Measurements from ENCODE around the gene CCDC110. TPM values are rescaled to one million over a fixed set of nuclear protein-coding genes. Genes with fewer than 3 reads are reported as not detected.

CCDC110 gene
- total RNA-seq, 2 experiments from 2014 or later = 0.34 to 0.40 TPM

DNA sequence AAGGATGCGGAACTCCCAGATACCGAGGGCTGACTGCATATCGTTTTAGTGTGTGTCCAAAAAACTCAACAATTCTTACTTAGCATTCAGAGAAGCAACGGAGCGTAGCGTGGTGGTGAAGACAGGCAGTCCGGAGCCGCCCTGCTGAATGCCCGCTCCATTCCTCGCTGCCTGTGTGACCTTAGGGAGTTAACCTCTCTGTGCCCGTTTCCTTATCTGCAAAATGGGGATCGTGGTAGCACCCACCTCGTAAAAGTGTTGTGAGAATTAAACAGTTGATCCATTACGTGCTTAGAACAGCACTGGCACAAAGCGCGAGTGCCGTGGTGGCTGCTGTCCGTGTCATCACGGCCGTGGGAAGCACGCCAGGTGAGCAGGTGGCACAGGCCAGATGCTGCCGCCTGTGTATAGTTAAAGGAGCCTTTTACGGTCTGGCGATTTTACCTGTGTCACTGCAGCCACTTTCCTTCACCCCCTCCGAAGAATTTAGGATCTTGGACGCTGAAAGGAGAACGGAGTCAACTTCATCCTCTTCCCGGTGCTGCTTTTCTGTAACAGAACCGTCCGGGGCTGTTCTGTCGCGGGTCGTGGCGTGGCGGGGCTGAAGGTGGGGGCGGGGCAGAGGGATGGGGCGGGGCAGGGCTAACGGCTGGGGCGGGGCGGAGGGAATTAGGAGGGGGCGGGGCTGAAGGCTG lies 885 bp downstream of the CCDC110 start:
- CTCF ChIA-PET = interaction anchor here (0.6 kb wide), 1 partner anchor 127 kb away, joined by 3 read pairs; no protein-coding TSS in a partner anchor
- peaks cover 9% of the 10 kb centered on the region for H3K27me3 Mint-ChIP-seq
- ATAC-seq = peak; percentile 8

DNA sequence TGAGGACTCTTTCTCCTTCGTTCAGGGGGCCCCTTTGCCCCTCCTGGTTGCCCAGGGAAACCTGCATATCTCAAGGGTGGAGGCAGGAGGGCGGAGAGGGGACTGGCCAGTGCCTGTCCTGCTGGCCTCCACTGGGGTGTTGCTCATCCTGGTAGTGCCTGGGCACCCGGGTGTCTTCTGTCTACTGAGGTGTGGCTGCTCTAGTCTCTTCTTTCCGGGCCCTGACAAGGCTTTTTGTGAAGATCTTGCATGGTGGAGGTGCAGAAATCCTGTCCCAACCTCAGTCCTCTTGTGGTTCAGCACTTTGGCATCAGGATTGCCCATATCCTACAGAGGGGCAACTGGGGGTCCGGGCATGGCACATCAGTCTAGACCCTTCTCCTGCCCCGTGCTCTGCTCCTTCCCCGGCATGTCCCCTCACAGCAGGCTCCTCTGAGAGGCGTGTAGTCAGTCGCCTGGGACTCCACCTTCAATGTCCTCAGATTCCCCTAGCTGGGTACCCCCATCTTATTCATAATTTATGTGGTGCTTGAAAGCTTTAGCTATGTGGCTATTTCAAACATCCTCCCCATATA lies 1.9 kb downstream of the CCDC110 start:
- H3K9me3 Mint-ChIP-seq (ENCODE audit: low read depth) = no peaks in the 10 kb centered on the region
- peak; percentile 9 for DNase-seq
- POLR2A ChIA-PET = no interaction called here
- H3K27ac Mint-ChIP-seq = no peak overlapping the region
- ATAC-seq = no peak
- H3K27me3 Mint-ChIP-seq = peaks cover 7% of the 10 kb centered on the region
- H3K4me3 Mint-ChIP-seq = no peak overlapping the region
- intact Hi-C loops (cut with DNase I, micrococcal nuclease) = loop anchor here in 1 of 2 experiments (2.0 to 5.0 kb wide), 4 partner anchors 643 to 1812 kb away; partner anchors contain the start of genes CASP3, PRIMPOL, RWDD4 and TRAPPC11
- H3K4me1 Mint-ChIP-seq = peaks cover 4% of the 10 kb centered on the region
- CTCF ChIA-PET = interaction anchor here (0.6 kb wide), 1 partner anchor 128 kb away, joined by 3 read pairs; no protein-coding TSS in a partner anchor
- H3K36me3 Mint-ChIP-seq (ENCODE audit: low read depth) = no peaks in the 10 kb centered on the region

More for the DNA sequence above, 885 bp downstream of the CCDC110 start:
- H3K27ac Mint-ChIP-seq = no peak overlapping the region
- H3K4me1 Mint-ChIP-seq = peaks cover 4% of the 10 kb centered on the region
- H3K4me3 Mint-ChIP-seq = peak overlapping the region; percentile 69
- intact Hi-C loops (cut with DNase I, micrococcal nuclease) = loop anchor here (1.0 to 5.0 kb wide), 14 partner anchors 44 to 1813 kb away; partner anchors contain the start of genes ANKRD37 (in 2 of the 2), SNX25 (in 2 of the 2), CASP3 (in 1 of the 2) and CENPU (in 1 of the 2)
- POLR2A ChIA-PET = no interaction called here
- DNase-seq = peak; percentile 60
- H3K36me3 Mint-ChIP-seq (ENCODE audit: low read depth) = no peaks in the 10 kb centered on the region
- no peaks in the 10 kb centered on the region for H3K9me3 Mint-ChIP-seq (ENCODE audit: low read depth)

DNA sequence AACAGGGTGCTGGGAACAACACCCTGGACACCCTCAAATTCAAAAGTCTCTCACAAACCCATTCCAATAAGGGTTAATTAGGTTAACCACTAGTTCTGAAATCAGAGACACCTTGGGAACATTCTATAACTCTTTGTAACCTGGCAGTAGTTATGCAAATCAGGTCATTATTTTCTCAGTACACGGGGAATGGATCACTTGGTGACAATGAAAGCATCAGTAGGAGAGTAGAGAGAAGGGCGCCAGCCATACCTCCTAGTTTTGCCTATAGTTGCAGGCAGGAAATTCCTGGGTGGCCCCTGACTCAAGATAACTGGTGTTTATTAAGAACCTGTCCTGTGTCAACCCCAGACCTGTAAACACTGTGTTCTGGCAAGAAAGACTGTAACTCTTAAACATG lies 2.5 kb downstream of the CCDC110 start:
- intact Hi-C loops (cut with DNase I, micrococcal nuclease) = no loop called here
- peaks cover 4% of the 10 kb centered on the region for H3K4me1 Mint-ChIP-seq
- ChIA-PET CTCF (no interaction called here), POLR2A (no interaction called here)
- no peak overlapping the region for H3K4me3 Mint-ChIP-seq
- no peak overlapping the region for H3K27ac Mint-ChIP-seq
- DNase-seq (no peak), ATAC-seq (no peak)
- peaks cover 7% of the 10 kb centered on the region for H3K27me3 Mint-ChIP-seq
- H3K9me3 Mint-ChIP-seq (ENCODE audit: low read depth) = no peaks in the 10 kb centered on the region
- H3K36me3 Mint-ChIP-seq (ENCODE audit: low read depth) = no peaks in the 10 kb centered on the region

- Mint-ChIP-seq H3K36me3 (ENCODE audit: low read depth) (no peaks in the 10 kb centered on the region), H3K27me3 (peaks cover 7% of the 10 kb centered on the region), H3K9me3 (ENCODE audit: low read depth) (no peaks in the 10 kb centered on the region), H3K27ac (no peak overlapping the region), H3K4me3 (no peak overlapping the region), H3K4me1 (peaks cover 4% of the 10 kb centered on the region)
- ChIA-PET CTCF (no interaction called here), POLR2A (interaction anchor here (0.5 kb wide), 1 partner anchor 199 kb away, joined by 3 read pairs; no protein-coding TSS in a partner anchor)
- DNase-seq = no peak
- intact Hi-C loops (cut with DNase I, micrococcal nuclease) = no loop called here
- ATAC-seq = no peak
Observed at GRCh38 chr4:185467991-185468390, 3.5 kb downstream of the CCDC110 start.

DNA sequence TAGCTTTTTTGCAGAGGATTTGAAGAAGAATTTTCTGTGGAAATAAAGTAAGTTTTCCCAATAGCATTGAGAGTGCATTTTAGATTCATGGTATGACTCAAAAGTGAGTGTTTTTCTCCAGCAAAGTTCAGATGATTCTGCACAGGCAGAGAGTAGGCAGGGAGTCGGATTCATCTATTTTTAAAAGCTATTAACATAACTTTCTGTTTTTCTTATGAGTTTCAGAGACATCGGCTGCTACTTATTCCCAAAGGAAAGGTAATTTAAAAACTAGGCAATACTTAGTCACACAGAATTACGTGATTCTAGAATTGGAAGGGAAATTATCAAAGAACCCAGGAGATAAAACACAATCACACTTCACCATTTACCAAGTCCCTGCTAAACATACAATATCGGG lies 4.4 kb downstream of the CCDC110 start:
- ChIA-PET CTCF (interaction anchor here (0.8 kb wide), 1 partner anchor 605 kb away, joined by 3 read pairs; no protein-coding TSS in a partner anchor), POLR2A (no interaction called here)
- DNase-seq (no peak), ATAC-seq (no peak)
- Mint-ChIP-seq H3K4me1 (peaks cover 4% of the 10 kb centered on the region), H3K27ac (no peak overlapping the region), H3K27me3 (peaks cover 7% of the 10 kb centered on the region), H3K36me3 (ENCODE audit: low read depth) (no peaks in the 10 kb centered on the region), H3K9me3 (ENCODE audit: low read depth) (no peaks in the 10 kb centered on the region), H3K4me3 (no peak overlapping the region)
- intact Hi-C loops (cut with DNase I, micrococcal nuclease) = no loop called here

- no peak overlapping the region for H3K27ac Mint-ChIP-seq
- ATAC-seq = no peak
- peaks cover 4% of the 10 kb centered on the region for H3K4me1 Mint-ChIP-seq
- intact Hi-C loops (cut with DNase I, micrococcal nuclease) = no loop called here
- no peak overlapping the region for H3K4me3 Mint-ChIP-seq
- ChIA-PET CTCF (no interaction called here), POLR2A (no interaction called here)
- peaks cover 10% of the 10 kb centered on the region for H3K27me3 Mint-ChIP-seq
- no peak for DNase-seq
- H3K9me3 Mint-ChIP-seq (ENCODE audit: low read depth) = no peaks in the 10 kb centered on the region
- H3K36me3 Mint-ChIP-seq (ENCODE audit: low read depth) = no peaks in the 10 kb centered on the region
Observed at GRCh38 chr4:185465707-185466106, 5.8 kb downstream of the CCDC110 start.

DNA sequence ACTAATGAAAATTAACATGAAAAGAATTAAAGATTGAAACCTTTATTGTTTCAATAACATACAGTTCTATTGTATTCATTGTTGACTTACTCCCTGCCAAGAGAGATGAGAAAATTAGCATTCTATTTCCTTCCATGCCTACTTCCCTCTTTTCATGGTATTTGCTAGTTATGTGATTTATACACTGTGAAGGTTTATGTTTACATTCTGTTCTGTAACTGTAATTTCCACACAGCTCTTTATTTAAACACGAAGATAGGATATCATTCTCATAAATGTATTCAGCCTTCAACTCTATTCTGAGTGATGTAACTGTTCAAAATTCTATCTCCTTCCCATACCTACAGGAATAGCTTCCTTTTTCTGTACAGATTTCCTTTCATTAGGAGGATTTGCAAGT lies 6.6 kb downstream of the CCDC110 start:
- Mint-ChIP-seq H3K4me1 (no peaks in the 10 kb centered on the region), H3K4me3 (no peak overlapping the region), H3K36me3 (ENCODE audit: low read depth) (no peaks in the 10 kb centered on the region), H3K27ac (no peak overlapping the region), H3K9me3 (ENCODE audit: low read depth) (no peaks in the 10 kb centered on the region), H3K27me3 (peaks cover 15% of the 10 kb centered on the region)
- DNase-seq = no peak
- intact Hi-C loops (cut with DNase I, micrococcal nuclease) = no loop called here
- ChIA-PET POLR2A (no interaction called here), CTCF (interaction anchor here (0.6 to 0.8 kb wide), 2 partner anchors 8 to 21 kb away, joined by 3 read pairs; no protein-coding TSS in a partner anchor)
- ATAC-seq = no peak

DNA sequence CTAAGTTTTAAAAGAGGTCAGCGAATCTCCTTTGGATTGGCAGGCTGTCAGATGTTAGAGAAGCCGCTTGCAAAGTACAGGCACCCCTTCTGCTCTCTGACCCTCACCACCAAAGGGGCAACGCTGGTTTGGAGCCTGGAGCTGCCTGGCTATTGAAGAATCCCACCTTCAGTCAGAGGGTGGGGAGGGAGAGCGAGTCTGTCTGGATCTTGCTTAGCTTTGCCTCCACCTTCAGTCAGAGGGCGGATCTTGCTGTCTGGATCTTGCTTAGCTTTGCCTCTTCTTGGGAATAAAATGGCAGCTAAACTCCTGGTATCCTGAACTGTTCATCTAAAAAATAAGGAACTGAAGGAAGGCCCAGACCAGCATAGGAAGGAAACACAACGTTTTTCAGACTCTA lies 7.3 kb downstream of the CCDC110 start:
- H3K4me3 Mint-ChIP-seq = no peak overlapping the region
- no peak for ATAC-seq
- DNase-seq = no peak
- no peaks in the 10 kb centered on the region for H3K9me3 Mint-ChIP-seq (ENCODE audit: low read depth)
- intact Hi-C loops (cut with DNase I, micrococcal nuclease) = no loop called here
- peaks cover 16% of the 10 kb centered on the region for H3K27me3 Mint-ChIP-seq
- H3K36me3 Mint-ChIP-seq (ENCODE audit: low read depth) = no peaks in the 10 kb centered on the region
- H3K27ac Mint-ChIP-seq = no peak overlapping the region
- no peaks in the 10 kb centered on the region for H3K4me1 Mint-ChIP-seq
- CTCF ChIA-PET = interaction anchor here (0.6 to 0.8 kb wide), 3 partner anchors 8 to 149 kb away, joined by 3 to 4 read pairs (median 3); no protein-coding TSS in a partner anchor
- POLR2A ChIA-PET = no interaction called here

DNA sequence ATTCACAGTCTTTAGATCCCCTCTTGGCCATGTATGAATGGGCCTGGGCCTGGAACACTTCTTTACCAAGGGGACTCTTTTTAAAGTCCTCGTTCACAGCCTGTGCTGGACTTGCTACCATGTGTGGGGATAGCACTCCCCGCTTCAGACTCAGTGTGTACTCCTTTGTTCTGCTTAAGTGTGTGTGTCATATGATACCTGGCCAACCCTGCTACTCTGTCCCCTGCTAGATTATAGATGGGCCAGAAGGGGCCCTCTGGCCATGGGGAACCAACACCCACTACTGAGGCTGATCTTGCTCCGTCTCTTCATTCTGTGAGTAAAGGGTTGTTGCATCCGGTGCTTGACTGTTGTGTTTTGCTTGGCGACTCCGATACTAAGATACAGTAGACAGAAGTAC lies 8.0 kb downstream of the CCDC110 start:
- Mint-ChIP-seq H3K36me3 (ENCODE audit: low read depth) (no peaks in the 10 kb centered on the region), H3K4me3 (no peak overlapping the region), H3K27me3 (peaks cover 13% of the 10 kb centered on the region), H3K27ac (no peak overlapping the region), H3K4me1 (no peaks in the 10 kb centered on the region), H3K9me3 (ENCODE audit: low read depth) (no peaks in the 10 kb centered on the region)
- CTCF ChIA-PET = interaction anchor here (0.7 kb wide), 1 partner anchor 149 kb away, joined by 4 read pairs; no protein-coding TSS in a partner anchor
- DNase-seq (no peak), ATAC-seq (no peak)
- POLR2A ChIA-PET = no interaction called here
- intact Hi-C loops (cut with DNase I, micrococcal nuclease) = no loop called here

DNA sequence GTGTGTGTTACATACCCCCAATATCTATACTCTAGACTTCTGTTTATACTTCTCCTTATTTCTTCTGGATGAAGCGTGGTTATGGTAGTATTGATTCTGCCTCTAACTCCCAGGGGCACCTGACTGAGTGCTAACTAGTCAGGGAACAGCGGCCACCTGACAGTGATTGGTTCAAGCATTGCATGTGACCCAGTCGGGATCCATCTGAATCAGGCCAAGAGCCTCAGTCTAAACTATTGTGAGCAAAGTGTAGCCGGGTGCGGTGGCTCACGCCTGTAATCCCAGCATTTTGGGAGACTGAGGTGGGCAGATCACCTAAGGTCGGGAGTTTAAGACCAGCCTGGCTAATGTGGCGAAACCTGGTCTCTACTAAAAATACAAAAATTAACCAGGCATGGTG lies 10.0 kb downstream of the CCDC110 start:
- Mint-ChIP-seq H3K4me3 (no peak overlapping the region), H3K36me3 (ENCODE audit: low read depth) (no peaks in the 10 kb centered on the region), H3K27me3 (peaks cover 13% of the 10 kb centered on the region), H3K4me1 (no peaks in the 10 kb centered on the region), H3K9me3 (ENCODE audit: low read depth) (no peaks in the 10 kb centered on the region), H3K27ac (no peak overlapping the region)
- ATAC-seq (no peak), DNase-seq (no peak)
- CTCF ChIA-PET = no interaction called here
- POLR2A ChIA-PET = no interaction called here
- intact Hi-C loops (cut with DNase I, micrococcal nuclease) = no loop called here

DNA sequence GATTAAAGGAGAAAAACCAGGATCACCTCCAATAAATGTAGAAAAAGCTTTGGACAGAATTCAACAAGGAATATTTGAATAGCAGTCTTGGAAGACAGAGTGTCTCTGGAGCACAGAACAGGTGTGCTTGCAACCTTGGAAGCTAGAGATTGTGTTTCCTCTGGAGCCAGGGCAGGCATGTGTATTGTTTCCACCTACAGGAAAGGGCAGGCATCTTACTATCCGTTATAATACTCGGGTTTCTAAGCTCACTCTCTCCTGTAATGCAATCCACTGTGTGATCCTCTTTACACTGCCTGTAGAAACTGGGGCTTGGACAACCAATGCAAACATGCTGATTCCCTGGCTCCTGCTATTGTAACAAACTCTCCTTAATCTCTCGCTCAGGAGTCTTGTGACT lies 14.4 kb downstream of the CCDC110 start:
- Mint-ChIP-seq H3K4me1 (no peaks in the 10 kb centered on the region), H3K4me3 (no peak overlapping the region), H3K27ac (no peak overlapping the region), H3K36me3 (ENCODE audit: low read depth) (no peaks in the 10 kb centered on the region), H3K9me3 (ENCODE audit: low read depth) (no peaks in the 10 kb centered on the region), H3K27me3 (peaks cover 17% of the 10 kb centered on the region)
- ChIA-PET POLR2A (no interaction called here), CTCF (no interaction called here)
- DNase-seq (no peak), ATAC-seq (no peak)
- intact Hi-C loops (cut with DNase I, micrococcal nuclease) = no loop called here

DNA sequence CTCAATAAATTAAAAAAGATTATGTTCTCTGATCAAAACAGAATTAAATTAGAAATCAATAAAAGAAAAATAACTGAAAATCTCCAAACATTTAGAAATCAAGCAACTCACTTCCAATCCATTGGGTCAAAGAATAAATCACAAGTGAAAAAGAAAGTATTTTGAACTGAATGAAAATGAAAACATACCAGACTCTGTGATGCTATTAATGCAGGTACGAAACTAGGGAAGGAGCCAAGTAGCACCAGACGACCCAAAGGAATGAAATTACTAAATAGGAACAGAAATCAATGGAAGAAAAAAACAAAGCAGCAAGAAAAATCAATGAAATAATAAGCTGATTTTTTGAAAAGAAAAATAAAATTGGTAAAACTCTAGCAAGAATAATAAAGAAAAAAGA lies 15.4 kb downstream of the CCDC110 start:
- intact Hi-C loops (cut with DNase I, micrococcal nuclease) = no loop called here
- H3K4me3 Mint-ChIP-seq = no peak overlapping the region
- H3K4me1 Mint-ChIP-seq = no peaks in the 10 kb centered on the region
- H3K27me3 Mint-ChIP-seq = peaks cover 15% of the 10 kb centered on the region
- H3K27ac Mint-ChIP-seq = no peak overlapping the region
- ChIA-PET POLR2A (no interaction called here), CTCF (interaction anchor here (0.6 kb wide), 1 partner anchor 8 kb away, joined by 3 read pairs; no protein-coding TSS in a partner anchor)
- H3K9me3 Mint-ChIP-seq (ENCODE audit: low read depth) = no peaks in the 10 kb centered on the region
- DNase-seq (no peak), ATAC-seq (no peak)
- no peaks in the 10 kb centered on the region for H3K36me3 Mint-ChIP-seq (ENCODE audit: low read depth)

All from activated CD4-positive, alpha-beta T cell treated with anti-CD3 and anti-CD28 coated beads for 36 hours (primary cell).